ENCODE data around the gene RAB31.

- TF ChIP-seq POLR2AphosphoS5 (IDR thresholded peaks at IDR 0.05; ENCODE audit: low read depth, low read length) (no peak), CTCF (IDR thresholded peaks at IDR 0.05) (no peak), TEAD4 (IDR thresholded peaks at IDR 0.05; ENCODE audit: borderline replicate concordance, insufficient read depth) (no peak), JUND (IDR thresholded peaks at IDR 0.05) (no peak), EZH2phosphoT487 (IDR thresholded peaks at IDR 0.05; ENCODE audit: borderline replicate concordance, low read depth) (no peak), FOXM1 (IDR thresholded peaks at IDR 0.05; ENCODE audit: low read depth) (no peak), RFX5 (IDR thresholded peaks at IDR 0.05; ENCODE audit: low read length) (no peak), EP300 (IDR thresholded peaks at IDR 0.05; ENCODE audit: borderline replicate concordance in 1 of 2, low read depth in 1 of 2, low read length in 1 of 2) (no peak), SIN3A (IDR thresholded peaks at IDR 0.05; ENCODE audit: borderline replicate concordance, low read depth, low read length) (no peak), RAD21 (IDR thresholded peaks at IDR 0.05; ENCODE audit: low read length) (no peak), CHD2 (IDR thresholded peaks at IDR 0.05; ENCODE audit: low read length, partially characterized antibody) (no peak), RCOR1 (IDR thresholded peaks at IDR 0.05; ENCODE audit: low read length) (no peak)
- TF ChIP-seq, protein P1, sequence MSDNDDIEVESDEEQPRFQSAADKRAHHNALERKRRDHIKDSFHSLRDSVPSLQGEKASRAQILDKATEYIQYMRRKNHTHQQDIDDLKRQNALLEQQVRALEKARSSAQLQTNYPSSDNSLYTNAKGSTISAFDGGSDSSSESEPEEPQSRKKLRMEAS (IDR thresholded peaks at IDR 0.05; ENCODE audit: low read depth) = no peak
- TF ChIP-seq, protein P2, sequence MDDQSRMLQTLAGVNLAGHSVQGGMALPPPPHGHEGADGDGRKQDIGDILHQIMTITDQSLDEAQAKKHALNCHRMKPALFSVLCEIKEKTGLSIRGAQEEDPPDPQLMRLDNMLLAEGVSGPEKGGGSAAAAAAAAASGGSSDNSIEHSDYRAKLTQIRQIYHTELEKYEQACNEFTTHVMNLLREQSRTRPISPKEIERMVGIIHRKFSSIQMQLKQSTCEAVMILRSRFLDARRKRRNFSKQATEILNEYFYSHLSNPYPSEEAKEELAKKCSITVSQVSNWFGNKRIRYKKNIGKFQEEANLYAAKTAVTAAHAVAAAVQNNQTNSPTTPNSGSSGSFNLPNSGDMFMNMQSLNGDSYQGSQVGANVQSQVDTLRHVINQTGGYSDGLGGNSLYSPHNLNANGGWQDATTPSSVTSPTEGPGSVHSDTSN (IDR thresholded peaks at IDR 0.05) = no peak
Observed at GRCh38 chr18:9901377-9901776, 193.3 kb downstream of the RAB31 start.

Data from SK-N-SH (cell line).